COLO668 (cell line): ENCODE measurements around the gene GTF2H4.
"Not testable (repeated sequence)": the region's sequence is repeated elsewhere in the genome, so short reads cannot be mapped to it uniquely, and the experiment has no call there.

Experiments used
- DNase-seq: peaks from one replicate; lab custom pipeline; 2025; ENCODE audit not compliant: unreplicated experiment; lab: John Stamatoyannopoulos, UW

The GTF2H4 gene

DNA sequence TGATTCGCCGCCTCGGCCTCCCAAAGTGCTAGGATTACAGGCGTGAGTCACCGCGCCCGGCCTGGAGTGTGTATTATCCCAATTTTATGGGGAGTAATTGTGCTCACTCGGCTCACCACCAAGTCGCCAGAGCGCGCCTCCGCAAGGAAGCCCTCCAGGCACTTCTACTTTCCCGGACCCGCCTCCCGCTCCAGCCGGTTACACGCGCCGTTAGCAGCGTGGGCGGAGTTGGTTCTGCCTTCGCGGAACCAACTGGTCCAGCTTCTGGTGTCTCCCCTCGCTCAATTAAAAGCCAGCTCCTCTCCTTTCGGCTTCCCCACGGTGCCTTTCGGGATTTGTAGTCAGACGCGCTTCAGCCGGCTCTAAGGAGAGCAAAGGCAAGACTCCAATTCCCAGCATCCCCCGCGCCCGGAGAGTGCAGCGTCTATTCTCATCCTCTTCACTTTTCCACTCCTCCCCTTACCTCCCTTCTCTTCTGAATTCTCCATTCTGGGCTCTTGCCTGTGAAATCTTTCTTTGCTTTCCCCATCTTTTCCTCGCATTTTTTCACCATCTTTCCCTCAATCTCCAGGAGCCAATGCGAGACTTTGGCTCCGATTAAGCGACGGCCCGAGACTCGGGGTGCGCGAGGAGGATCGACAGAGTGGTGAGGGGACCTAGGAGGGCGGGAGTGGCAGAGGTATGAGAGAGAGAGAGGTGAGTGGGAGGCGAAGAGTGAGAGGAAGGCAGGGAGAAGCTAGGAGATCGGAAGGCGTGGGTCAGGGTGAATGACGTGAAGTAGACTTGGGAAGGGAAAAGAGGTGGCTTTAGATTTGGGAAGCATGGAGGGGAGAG lies at the start of gene GTF2H4:
Gene GTF2H4, plus strand, starts transcription at position 450 of the 834 bp plus-strand sequence.
- peak; percentile 94 for DNase-seq

- not testable (repeated sequence) for DNase-seq
These were observed 48.3 kb upstream of the GTF2H4 start for GRCh38 chr6:30859726-30860125.

GRCh38 chr6:30861257-30862048 lies 46.6 kb upstream of the GTF2H4 start:
- DNase-seq: no peak

- no peak for DNase-seq
These were observed 45.7 kb upstream of the GTF2H4 start for GRCh38 chr6:30862156-30862875.

DNA sequence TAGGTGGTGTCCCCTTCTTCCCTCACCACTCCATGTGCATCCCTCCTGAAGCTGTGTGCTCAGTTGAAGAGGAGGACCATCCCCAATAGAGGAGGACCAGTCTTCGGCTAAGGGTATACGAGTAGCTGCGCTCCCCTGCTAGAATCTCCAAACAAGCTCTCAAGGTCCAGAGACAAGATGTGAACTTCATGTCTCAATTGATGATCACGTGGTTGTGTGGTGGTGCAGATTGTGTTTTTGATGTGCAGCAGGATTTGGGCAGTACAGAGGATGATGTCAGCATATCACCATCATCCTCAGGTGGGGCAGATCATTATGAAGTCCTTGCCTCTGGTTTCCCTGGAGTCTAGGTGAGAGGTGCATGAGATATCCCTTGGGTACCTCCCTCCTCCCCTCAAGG lies 43.7 kb upstream of the GTF2H4 start:
- no peak for DNase-seq

DNA sequence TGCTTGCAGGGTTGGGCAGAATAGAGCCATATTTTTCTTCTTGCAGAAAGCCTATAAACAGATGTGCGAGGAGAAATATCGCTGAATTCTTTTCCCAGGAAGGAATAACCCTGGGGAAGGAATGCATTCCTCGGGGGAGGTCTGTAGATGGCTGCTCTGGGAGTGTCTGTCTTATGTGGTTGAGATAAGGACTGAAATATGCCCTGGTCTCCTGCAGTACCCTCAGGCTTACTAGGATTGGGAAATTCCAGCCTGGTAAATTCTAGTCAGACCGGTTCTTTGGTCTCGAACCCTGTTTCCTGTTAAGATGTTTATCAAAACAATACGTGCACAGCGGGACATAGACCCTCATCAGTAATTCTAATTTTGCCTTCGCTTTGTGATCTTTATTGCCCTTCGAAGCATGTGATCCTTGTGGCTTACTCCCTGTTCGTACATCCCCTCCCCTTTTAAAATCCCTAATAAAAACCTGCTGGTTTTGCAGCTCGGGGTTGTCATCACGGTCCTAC lies 38.7 kb upstream of the GTF2H4 start:
- DNase-seq: not testable (repeated sequence)

DNA sequence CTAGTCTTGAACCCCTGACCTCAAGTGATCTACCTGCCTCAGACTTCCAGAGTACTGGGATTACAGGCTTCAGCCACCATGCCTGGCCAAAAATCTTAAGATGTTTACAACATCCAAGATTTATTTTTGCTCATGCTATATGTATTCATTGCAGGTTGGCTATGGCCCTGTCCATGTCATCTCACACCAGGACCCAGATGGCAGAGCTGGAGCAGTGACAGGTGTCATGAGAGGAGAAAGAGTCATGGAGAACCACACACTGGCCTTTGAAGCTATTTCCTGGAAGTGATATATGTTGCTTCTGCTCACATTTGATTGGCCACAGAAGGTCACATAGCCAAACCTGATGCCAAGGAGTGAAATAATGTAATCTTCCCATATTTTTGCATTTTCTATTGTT lies 37.5 kb upstream of the GTF2H4 start:
- DNase-seq: no peak

DNA sequence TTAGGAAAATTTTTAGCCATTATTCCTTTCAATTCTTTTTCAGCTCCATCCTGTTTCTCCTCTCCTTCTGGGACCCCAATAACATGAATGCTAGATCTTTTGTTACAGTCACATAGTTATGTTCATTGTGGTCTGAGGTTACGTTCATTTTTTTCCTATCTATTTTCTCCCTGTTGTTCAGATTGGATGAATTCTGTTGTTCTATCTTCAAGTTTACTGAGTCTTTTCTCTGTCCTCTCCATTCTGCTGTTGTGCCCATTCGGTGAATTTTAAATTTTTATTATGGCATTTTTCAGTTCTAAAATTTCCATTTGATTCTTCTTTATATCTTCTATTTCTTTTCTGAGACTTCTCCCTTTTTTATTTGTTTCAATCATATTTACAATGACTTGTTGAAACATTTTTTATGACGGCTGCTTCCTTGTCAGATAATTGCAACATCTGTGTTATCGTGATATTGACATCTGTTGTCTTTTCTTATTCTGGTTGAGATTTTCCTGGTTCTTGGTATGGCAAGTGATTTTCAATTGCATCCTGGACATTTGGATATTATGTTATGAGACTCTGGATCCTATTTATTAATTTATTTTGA lies 36.3 kb upstream of the GTF2H4 start:
- no peak for DNase-seq

GRCh38 chr6:30873137-30873640 lies 34.8 kb upstream of the GTF2H4 start:
- no peak for DNase-seq

DNA sequence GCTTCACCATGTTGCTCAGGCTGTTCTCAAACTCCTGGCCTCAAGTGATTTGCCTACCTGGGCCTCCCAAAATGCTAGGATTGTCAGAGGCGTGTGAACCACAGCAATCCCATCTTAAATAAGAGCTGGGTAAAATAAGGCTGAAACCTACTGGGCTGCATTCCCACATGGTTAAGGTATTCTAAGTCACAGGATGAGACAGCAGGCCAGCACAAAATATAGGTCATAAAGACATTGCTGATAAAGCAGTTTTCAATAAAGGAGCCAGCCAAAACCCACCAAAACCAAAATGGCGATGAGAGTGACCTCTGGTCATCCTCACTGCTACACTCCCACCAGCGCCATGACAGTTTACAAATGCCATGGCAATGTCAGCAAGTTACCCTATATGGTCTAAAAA lies 34.2 kb upstream of the GTF2H4 start:
- not testable (repeated sequence) for DNase-seq

GRCh38 chr6:30875244-30876038 lies 32.6 kb upstream of the GTF2H4 start:
- DNase-seq: peak; percentile 7

DNA sequence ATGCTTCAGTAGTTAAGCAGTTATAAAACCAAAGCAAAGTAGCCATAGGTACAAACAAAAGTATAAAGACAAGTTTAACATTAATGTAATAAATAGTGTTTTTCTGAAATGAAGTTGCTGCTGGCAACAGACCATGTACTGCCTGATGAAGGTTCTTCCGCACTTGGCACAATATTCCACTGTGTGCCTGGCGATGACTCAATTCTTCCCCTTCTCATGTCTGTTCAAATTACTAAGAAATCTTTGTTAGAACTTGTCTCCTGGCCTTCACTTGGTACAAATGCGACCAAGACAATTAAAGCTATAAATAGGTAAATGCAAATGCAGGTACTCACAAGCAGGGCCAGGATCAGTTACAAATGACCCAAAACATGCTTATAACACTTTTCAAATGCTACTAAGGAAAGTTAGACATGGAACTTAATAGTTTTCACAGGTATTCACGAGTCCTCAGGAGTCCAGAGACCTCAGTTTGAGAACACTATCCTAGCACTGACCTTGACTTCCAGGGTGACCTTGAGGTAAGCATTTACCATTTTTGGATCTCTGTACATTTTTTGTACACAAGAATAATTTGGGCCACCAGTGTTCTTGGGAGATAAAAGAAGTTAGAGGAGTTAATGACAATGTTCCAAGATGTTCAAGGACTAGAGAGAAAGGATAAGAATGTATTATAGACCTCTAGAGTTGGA lies 31.8 kb upstream of the GTF2H4 start:
- no peak for DNase-seq

DNA sequence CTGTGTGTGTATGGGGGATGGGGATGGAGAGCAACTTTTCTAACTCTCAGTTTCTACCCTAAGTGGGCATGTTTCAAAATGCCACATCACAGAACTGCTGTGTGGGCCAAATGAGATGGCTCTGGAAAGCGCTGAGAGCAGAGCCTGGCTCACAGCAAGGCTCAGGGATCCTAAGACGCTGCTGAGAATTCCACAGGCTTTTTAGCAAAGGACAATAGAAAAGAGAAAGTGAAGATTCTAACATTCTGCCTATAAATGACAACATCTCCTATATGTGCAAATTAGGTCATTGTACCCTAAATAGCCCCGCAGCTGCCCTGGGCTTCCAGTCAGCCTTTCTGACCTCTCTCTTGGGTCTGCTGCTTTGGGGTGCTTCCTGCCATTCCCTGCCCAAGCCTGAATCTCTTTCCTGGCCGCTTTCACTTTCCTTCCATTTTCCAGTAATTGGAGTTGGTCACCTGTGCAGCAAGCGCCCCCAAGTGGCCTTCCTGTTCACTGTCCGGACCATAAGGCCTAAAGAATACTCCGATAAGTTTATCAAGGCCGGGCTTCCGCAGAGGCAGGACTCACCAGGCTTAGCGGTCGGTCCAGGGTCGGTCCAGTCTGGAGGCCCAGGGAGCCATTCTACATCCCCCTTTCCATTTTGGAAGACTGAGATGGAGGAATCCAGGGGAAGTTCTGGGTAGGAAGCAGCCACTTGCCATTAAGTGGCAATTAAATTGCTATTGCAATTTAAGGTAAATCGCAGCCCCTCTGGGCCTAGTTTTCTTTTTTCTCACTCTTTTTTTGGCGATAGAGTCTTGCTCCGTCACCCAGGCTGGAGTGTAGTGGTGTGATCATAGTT lies 30.4 kb upstream of the GTF2H4 start:
- DNase-seq: peak; percentile 75

DNA sequence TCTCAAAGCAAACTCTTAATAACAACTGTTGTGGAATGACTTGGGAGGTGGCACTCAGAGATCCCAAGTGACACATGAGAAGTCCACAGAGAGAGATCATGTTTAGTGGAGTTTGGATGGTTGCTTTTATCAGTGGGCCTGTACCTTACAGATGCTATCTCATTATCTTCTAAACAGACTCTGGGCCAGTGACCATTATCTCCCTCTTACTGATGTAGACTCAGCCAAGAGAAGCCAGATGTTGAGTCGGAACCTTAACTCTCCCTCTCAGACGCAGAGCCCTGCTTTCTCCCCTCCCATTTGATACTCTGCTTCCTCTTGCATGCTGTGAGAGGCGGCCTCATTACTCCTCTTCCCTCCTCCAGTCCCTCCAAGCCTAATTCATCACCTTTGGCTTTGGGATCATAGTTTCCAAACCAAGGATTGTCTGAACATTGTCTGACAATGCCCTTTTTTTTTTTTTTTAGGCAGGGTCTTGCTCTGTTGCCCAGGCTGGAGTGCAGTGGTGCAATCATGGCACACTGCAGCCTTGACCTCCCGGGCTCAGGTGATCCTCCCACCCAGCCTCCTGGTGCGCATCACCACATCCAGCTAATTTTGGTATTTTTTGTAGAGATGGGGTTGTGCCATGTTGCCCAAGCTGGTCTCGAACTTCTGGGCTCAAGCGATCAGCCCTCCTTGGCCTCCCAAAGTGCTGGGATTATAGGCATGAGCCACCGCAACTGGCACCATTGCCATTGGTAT lies 28.2 kb upstream of the GTF2H4 start:
- no peak for DNase-seq

GRCh38 chr6:30880698-30881252 lies 27.2 kb upstream of the GTF2H4 start:
- peak; percentile 25 for DNase-seq

DNA sequence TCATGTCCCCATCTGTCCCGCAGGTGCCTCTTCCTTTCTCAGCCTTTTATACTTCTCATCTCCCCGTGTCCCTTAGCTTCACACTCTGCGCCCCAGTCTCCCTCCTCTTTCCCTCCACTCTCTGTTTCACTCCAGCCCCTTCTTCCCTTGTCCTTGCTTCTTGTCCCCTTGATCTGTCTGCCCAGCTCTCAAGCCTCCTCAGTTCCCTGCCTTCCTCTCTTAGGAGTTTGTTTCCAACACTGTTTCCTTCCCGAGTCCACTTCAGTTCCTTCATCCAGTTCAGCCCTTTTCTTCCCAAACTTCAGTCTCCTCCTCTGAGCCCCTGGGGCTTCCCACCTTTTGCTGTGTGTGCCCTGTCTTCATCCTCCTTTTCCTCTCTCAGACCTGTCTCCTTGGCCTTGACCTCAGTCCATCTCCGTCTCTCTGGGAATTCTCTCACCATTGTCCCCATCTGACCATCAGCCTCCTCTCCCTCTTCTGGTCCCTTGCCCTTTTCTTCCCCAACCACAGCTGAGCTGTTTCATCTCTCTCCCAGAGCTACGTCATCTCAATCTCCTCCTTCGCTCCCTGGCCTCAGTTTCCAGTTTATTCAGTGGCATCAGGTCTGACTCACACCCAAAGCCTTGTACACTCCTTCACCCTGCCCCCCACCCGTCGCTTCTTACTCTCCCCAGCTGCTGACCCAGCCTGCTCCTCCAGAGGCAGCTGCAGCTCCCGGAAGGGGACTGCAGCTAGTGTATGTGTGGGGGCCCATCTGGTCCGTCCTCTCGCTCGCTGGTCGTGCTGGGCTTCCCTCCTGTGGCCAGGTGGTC lies 26.4 kb upstream of the GTF2H4 start:
- DNase-seq: peak; percentile 18
